Occipital lobe (tissue), 2 donors: ENCODE data around the gene ZNF320. TPM values are rescaled to one million over a fixed set of nuclear protein-coding genes. Genes with fewer than 3 reads are reported as not detected.
"Not testable (repeated sequence)": the region's sequence is repeated elsewhere in the genome, so short reads cannot be mapped to it uniquely, and the experiment has no call there.

Experiments
- DNase-seq: peaks from one replicate; lab custom pipeline; 2025; lab: John Stamatoyannopoulos, UW
- total RNA-seq: library from RNA; depleted of rRNA; stranded (reverse); fragments of >200 nt; gene quantifications from one replicate; pipeline ENCODE4 v1.2.3, GENCODE V29; 2014

The ZNF320 gene
- total RNA-seq, 1 donor from 2014 or later = 22.6 TPM

DNA sequence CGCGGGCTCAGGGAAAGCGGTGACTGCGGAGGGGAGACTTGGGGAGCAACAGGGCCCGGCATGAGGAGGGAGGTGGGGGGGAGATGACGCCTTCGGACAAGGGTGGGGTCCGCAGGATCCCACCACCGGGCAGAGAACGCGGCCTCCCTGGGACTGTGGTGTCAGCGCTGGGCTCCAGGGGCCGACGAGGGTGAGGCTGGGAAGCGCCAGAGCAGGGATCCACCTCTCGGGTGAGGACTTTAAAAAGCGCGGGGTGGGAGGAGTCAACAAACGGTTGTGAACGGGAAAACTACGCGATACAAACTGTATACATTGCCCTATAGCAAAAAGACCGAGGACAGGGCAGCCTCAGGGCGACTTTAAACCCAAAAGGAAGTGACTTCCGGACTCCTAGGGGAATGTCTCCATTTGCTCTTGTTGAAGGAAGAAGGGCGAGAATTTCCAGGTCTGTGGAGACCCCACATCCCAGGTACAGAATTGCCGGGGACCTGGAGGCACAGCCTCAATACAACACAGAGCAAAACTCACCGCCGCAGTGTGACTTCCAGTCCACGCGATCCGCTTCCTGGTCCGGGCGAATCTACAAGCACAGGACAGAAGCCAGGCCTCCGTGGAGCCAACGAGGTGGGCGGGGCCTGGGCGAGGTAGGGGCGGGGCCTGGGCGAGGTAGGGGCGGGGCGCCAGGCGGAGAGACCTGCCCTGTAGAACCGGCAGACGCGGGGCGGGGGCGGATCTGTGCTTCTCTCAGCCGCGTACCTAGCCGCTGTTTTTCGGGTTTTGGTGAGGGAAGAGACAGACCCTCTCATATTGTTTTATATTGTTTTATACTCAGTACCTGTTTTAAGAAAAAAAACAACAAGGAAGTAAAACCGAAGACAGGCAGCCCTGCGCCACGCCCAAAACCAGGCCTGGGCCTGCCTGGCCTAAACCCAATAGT is 25.7 kb upstream of the ZNF320 start, which contains the start of gene ZNF888:
Gene ZNF888, minus strand, starts transcription at position 588 of the 937 bp plus-strand sequence. CDS start 5,555 bp downstream, outside the sequence.
- DNase-seq = peak; percentile 73

- DNase-seq = no peak
These were observed 20.1 kb upstream of the ZNF320 start for GRCh38 chr19:52917531-52917930.

DNA sequence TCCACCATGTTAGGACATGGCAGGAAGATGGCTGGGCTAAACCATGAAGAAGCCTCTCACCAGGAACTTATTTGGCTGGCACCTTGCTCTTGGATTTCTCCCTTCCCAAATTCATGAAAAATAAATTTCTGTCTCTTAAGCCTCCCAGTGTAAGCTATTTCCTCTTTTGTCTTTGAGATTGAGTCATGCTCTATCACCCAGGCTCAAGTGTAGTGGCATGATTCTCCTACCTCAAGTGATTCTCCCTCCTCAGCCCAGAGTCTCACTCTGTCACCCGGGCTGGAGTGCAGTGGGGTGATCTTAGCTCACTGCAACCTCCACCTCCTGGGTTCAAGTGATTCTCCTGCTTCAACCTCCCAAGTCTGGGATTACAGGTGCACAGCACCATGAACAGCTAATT is 13.2 kb upstream of the ZNF320 start:
- DNase-seq = no peak

DNA sequence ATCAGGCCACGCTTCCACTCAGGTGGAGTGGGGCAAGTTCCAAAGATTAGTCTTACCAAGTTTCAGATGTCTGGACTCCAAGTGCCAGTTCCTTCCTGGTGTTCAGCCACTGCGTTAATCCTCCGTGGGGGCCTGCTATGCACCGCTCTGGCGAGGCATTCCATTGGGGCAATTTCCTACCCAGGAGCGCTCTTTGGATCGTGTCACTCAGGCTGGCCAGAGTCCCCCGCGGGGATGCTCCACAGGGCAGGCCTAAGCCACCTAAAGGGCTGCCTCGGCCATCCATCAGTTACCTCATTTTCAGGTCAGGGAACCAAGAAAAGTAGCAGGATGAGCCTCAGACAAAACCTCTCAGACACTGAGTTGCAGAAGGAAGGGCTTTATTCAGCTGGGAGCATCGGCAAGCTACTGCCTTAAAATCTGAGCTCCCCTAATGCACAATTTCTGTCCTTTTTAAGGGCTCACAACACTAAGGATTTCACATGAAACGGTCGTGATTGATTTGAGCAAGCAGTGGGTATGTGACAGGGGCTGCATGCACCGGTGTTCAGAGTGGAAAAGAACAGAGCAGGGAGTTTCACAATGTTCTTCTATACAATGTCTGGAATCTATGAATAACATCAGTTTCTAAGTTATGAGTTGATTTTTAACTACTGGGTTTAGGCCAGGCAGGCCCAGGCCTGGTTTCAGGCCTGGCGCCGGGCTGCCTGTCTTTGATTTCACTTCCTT is 6.8 kb upstream of the ZNF320 start:
- DNase-seq = not testable (repeated sequence)

GRCh38 chr19:52901842-52902241 is 4.4 kb upstream of the ZNF320 start:
- no peak for DNase-seq

DNA sequence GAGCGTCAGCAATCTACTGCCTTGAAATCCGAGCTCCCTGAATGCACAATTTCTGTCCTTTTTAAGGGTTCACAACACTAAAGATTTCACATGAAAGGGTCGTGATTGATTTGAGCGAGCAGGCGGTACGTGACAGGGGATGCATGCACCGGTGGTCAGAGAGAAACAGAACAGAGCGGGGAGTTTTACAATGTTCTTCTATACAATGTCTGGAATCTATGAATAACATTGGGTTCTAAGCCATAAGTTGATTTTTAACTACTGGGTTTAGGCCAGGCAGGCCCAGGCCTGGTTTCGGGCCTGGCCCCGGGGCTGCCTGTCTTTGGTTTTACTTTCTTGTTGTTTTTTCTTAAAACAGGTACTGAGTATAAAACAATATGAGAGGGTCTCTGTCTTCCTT is 1.2 kb upstream of the ZNF320 start:
- DNase-seq = not testable (repeated sequence)

GRCh38 chr19:52898101-52898500 is 666 bp upstream of the ZNF320 start:
- DNase-seq = no peak

DNA sequence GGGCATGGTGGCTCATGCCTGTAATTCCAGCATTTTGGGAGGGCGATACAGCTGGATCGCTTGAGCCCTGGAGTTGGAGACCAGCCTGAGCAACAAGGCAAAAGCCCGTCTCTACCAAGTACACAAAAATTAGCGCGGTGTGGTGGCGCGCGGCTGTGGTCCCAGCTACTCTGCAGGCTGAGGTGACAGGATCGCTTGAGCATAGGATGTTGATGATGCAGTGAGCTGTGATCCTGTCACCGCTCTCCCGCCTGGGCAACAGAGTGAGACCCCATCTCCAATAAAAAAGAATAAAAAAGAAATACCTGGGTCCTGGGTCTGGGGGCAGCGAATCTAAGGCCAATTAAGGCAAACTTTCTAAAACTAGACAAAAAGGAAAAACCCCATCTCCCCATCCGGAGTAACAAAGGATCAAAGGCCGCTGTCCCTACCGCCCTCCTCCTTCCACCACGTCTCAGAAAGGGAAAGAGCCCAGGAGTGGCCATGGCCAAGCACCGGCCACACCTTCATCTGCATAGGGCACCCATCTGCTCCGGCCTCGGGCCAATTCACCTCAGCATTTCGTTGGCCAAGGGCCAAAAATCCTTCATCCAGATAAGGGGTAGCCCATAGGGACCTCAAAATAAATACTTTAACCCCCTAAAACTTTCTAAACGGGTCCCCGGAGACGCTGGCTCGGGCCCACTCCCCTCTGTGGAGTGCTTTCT is 851 bp downstream of the ZNF320 start:
- no peak for DNase-seq

DNA sequence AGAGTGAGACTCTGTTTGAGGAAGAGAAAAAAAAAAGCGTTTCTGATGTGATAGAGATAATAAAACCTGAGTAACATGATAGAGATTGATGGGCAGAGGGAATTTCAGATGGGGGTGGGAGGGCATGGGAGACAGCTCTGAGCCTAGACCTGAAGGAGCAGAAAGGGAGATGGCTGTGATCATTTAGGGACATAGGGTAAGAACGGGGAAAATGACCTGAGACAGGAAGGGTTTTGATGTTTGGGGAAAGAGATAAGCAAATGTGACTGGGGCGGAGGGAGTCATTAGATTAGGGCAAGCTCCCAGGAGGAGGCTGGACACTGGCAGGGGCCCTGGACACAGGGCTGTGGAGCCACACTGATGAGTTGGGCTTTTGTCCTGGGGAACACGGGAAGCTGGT is 6.1 kb downstream of the ZNF320 start:
- no peak for DNase-seq

DNA sequence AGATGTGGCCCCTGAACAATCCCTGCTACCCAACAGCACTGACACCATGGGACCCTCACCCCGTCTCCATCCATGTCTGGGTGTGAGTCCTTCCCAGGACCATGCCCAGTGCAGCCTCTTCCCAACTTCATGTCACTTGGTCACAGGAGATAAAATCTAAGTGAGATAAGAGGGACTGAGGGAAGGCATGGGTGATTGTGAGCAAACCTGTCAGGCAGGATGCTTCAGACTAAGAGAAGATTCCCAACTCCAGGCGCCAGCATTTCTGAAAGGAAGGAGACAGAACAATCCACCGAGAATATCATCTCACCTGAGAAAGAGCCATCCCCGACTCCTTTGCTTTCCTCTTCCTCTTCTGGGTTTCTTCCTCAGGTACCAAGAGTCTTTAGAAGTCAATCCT is 7.5 kb downstream of the ZNF320 start:
- no peak for DNase-seq

- no peak for DNase-seq
These were observed 8.4 kb downstream of the ZNF320 start for GRCh38 chr19:52889076-52889475.

GRCh38 chr19:52880895-52881389 is 16.5 kb downstream of the ZNF320 start:
- DNase-seq = no peak

- not testable (repeated sequence) for DNase-seq
These were observed 24.4 kb downstream of the ZNF320 start for GRCh38 chr19:52872996-52873395.

GRCh38 chr19:52871466-52871865 is 26.0 kb downstream of the ZNF320 start:
- DNase-seq = no peak

DNA sequence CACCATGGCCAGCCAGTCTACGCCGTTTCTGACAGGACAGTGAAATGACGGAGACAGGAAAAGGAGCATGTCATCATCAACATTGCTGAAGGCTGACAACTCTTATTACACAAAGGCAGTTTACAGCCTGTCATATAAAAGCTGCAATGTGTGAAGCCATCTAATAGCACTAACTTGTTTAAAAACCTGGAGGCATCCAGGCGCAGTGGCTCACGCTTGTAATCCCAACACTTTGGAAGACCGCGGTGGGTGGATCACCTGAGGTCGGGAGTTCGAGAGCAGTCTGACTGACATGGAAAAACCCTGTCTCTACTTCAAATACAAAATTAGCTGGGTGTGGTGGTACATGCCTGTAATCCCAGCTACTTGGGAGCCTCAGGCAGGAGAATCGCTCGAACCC is 29.4 kb downstream of the ZNF320 start:
- not testable (repeated sequence) for DNase-seq

- peak; percentile 70 for DNase-seq
These were observed 39.9 kb downstream of the ZNF320 start, which contains the start of gene ZNF468 for GRCh38 chr19:52857378-52858191. Gene ZNF468, minus strand, starts transcription at chr19:52857619. Its CDS starts 3,347 bp downstream, at chr19:52854272.

DNA sequence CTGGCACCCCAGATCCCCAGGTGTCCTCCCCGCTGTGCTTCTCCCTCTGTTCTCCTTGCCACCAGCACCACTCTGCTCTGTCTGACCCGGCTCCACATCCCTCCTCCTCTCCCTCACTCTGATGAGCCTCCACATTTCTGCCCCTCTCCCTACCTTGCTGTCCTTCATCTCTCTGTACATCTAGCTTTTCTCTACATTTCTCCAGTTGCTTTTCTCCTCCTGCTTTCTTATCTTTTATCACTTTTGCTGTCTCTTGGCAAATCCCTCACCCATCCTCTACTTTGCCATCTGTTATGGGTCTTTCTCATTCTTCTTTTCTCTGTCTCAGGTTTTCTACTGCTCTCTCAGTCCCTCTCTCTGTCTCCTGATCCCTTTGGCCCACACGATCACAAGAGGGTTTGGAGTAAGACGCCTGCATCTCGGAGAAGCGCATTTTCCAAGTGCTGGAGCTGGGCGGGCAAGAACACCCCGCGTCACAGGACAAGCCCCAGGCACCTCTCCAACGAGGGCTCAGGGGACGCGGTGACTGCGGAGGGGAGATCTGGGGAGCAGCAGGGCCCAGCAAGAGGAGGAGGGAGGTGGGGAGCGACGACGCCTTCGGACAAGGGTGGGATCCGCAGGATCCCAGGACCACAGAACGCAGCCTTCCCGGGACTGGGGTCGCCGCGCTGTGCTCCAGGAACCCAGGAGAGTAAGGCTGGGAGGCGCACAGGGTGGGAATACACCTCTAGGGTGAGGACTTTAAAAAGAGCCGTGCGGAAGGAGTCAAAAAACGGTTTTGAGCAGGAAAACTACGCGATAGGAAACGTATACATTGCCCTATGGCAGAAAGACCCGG is 40.7 kb downstream of the ZNF320 start:
- DNase-seq = not testable (repeated sequence)
